Measurements from ENCODE around the gene SPATA31C1.
A peak's percentile ranks its signal among the peaks of the same experiment; 100 is the strongest.

SPATA31C1 gene

DNA sequence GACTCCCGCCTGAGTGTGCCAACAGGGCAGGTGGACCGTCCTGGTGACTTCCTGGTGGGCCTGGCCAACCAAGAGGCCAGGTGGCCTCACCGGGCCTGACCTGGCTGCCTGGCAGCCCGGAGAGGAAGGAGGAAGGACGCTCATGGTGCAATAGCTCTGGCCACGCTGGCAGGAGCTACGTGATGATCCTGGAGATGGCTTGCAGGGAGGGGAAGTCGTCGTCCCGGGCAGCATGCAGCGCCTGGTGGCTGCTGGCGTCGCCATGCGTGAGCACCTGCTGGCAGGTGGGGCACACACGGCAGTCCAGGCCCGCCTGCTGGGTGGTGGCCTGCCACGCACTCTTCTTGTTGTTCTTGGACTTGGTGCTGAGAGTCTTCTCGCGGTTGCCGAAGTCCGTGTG lies 26.3 kb downstream of the SPATA31C1 start:
- no peak for DNase-seq (ENCODE audit: low read depth)
- no peak overlapping the region for H3K4me3 ChIP-seq (ENCODE audit: control insufficient read depth, low read depth, low read length)
- TF ChIP-seq, protein P1, sequence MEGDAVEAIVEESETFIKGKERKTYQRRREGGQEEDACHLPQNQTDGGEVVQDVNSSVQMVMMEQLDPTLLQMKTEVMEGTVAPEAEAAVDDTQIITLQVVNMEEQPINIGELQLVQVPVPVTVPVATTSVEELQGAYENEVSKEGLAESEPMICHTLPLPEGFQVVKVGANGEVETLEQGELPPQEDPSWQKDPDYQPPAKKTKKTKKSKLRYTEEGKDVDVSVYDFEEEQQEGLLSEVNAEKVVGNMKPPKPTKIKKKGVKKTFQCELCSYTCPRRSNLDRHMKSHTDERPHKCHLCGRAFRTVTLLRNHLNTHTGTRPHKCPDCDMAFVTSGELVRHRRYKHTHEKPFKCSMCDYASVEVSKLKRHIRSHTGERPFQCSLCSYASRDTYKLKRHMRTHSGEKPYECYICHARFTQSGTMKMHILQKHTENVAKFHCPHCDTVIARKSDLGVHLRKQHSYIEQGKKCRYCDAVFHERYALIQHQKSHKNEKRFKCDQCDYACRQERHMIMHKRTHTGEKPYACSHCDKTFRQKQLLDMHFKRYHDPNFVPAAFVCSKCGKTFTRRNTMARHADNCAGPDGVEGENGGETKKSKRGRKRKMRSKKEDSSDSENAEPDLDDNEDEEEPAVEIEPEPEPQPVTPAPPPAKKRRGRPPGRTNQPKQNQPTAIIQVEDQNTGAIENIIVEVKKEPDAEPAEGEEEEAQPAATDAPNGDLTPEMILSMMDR (IDR thresholded peaks at IDR 0.05; ENCODE audit: control insufficient read depth, insufficient read depth, low read depth, low read length, missing control alignments): no peak

DNA sequence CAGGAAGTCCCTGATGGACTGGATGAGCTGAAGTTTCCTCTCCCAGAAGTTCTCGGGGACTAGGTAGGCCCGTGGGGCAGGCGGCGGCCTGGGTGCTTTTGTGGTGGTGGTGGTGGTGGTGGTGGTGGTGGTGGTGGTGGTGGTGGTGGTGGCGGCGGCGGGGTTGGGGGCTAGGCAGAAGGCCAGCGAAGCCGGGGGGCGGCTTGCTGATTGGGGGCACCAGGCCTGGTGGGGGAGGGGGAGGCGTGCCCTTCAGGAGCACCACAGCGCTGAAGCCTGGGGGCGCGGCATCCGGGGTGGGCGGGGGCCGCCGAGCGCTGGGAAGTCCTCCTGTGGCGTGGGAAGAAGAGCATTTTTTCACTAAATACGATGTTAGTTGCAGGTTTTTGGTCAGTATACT lies 26.9 kb downstream of the SPATA31C1 start:
- no peak for DNase-seq (ENCODE audit: low read depth)
- H3K4me3 ChIP-seq (ENCODE audit: control insufficient read depth, low read depth, low read length): no peak overlapping the region
- TF ChIP-seq, protein P1 (IDR thresholded peaks at IDR 0.05; ENCODE audit: control insufficient read depth, insufficient read depth, low read depth, low read length, missing control alignments): no peak

DNA sequence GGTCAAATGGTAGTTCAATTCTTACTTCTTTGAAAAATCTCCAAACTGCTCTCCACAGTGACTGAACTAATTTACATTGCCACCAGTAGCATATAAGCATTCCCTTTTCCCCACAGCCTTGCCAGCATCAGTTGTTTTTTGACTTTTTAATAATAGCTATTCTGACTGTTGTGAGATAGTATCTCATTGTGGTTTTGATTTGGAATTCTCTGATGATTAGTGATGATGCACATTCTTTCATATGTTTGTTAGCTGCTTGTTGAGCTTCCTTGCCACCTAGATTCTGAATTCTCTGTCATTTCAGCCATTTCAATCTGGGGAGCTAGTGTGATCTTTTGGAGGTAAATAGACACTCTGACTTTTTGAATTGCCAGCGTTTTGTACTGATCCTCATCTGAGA lies 32.5 kb downstream of the SPATA31C1 start:
- TF ChIP-seq, protein P1 (IDR thresholded peaks at IDR 0.05; ENCODE audit: control insufficient read depth, insufficient read depth, low read depth, low read length, missing control alignments): no peak

DNA sequence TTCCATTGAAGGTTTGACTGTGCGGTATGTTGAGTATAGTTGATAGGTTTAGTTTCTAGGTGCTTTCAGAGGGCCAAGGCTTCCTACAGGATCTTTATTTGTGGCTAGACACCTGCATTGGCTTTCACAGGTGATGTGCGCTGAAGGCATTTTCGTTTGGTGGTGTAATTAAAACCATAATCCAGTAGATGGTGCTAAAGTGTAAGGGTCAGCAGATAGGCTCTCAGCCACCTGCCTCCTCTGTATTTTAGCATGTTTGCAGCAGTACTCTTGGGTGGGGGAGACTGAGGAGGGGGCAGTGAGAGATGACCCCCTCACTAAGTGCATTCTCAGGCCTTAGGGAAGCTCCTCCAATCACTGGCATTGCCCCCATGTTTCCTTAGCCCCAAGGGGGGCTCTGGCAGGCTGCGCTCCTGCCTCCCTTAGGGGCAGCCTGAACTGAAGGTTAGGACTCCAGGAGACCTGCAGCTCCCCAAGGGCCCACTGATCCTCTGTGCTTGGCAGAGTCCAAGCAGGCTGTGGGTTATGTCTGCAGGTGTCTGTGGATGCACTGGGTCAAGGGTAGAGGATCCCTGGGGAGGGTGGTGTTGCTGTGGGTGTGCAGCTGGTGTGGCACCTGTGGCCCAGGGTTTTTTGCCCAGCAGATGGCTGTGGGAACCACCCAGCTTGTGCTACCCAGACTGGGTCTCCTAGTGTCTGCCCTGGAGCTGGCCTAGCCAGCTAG lies 33.2 kb downstream of the SPATA31C1 start:
- TF ChIP-seq, protein P1 (IDR thresholded peaks at IDR 0.05; ENCODE audit: control insufficient read depth, insufficient read depth, low read depth, low read length, missing control alignments): peak; percentile 55
- no peak for DNase-seq (ENCODE audit: low read depth)
- H3K4me3 ChIP-seq (ENCODE audit: control insufficient read depth, low read depth, low read length): no peak overlapping the region

More for the DNA sequence above, 32.5 kb downstream of the SPATA31C1 start:
- H3K4me3 ChIP-seq (ENCODE audit: control insufficient read depth, low read depth, low read length): no peak overlapping the region
- no peak for DNase-seq (ENCODE audit: low read depth)

DNA sequence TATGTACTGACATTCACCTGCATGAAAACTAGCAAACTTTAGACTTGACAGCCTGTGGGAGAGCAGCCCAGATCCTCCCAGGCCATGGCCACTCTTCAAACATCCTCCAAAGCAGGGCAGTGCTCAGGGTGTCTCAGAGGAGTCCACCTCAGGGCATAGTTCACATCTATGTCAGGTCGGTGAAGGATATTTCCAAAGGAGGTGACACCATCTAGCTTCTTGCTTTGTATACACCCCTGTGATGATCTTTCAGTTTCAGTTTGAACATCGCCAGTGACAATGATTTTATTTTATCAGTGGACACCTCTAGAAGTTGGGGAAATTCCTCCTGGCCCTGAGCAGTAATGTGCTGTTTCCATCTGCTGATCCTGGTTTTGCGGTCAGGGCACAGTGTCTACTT lies 36.5 kb downstream of the SPATA31C1 start:
- no peak for DNase-seq (ENCODE audit: low read depth)
- no peak overlapping the region for H3K4me3 ChIP-seq (ENCODE audit: control insufficient read depth, low read depth, low read length)
- TF ChIP-seq, protein P1 (IDR thresholded peaks at IDR 0.05; ENCODE audit: control insufficient read depth, insufficient read depth, low read depth, low read length, missing control alignments): no peak

DNA sequence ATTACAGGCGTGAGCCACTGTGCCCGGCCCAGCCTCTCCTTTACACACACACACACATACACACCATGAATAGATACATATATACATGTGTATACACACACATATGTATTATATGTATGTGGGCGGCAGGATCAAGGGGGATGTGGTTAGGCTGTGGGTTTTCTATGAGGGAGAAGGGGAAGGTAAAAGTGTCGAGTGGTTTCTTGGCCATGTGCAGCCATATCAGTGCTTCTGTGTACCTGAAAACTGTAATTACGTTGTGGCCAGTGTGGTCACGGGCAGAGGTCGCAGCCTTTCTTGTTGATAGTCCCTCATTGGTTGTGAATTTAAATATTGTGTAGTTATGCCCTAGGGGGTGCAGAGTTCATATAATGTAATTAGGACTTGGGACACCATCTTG lies 40.1 kb downstream of the SPATA31C1 start:
- no peak for DNase-seq (ENCODE audit: low read depth)

More for the DNA sequence above, 40.1 kb downstream of the SPATA31C1 start:
- TF ChIP-seq, protein P1 (IDR thresholded peaks at IDR 0.05; ENCODE audit: control insufficient read depth, insufficient read depth, low read depth, low read length, missing control alignments): no peak
- no peak overlapping the region for H3K4me3 ChIP-seq (ENCODE audit: control insufficient read depth, low read depth, low read length)

All from AG09309 (cell line).